ENCODE data around the gene SLC29A1. TPM values are rescaled to one million over a fixed set of nuclear protein-coding genes. Genes with fewer than 3 reads are reported as not detected.
"Not testable (repeated sequence)": the region's sequence is repeated elsewhere in the genome, so short reads cannot be mapped to it uniquely, and the experiment has no call there.

Gene SLC29A1
- polyA plus RNA-seq, 6 donors from 2014 or later: 0.15 to 3.1 (median 0.99) TPM

GRCh38 chr6:44185356-44185755 lies 38.0 kb upstream of the SLC29A1 start:
- not testable (repeated sequence) for DNase-seq; H3K36me3 Mint-ChIP-seq; H3K4me3 Mint-ChIP-seq; H3K4me1 Mint-ChIP-seq; ATAC-seq (ENCODE audit: low read depth in 2 of 2); H3K9me3 Mint-ChIP-seq
- H3K27ac Mint-ChIP-seq: peak overlapping the region in 1 of 6 donors; percentile 8
- H3K27me3 Mint-ChIP-seq: peaks cover 7 to 22% (median 17%) of the 10 kb centered on the region in 3 donors

- no peaks in the 10 kb centered on the region for H3K9me3 Mint-ChIP-seq
- peaks cover 7 to 22% (median 17%) of the 10 kb centered on the region in 3 donors for H3K27me3 Mint-ChIP-seq
- H3K27ac Mint-ChIP-seq: no peak overlapping the region
- peak overlapping the region in 1 of 8 donors; percentile 31 for H3K4me3 Mint-ChIP-seq
- H3K36me3 Mint-ChIP-seq: no peaks in the 10 kb centered on the region
- DNase-seq (no peak), ATAC-seq (ENCODE audit: low read depth in 2 of 2) (no peak)
- H3K4me1 Mint-ChIP-seq: peaks cover 0 to 7% (median 6%) of the 10 kb centered on the region in 3 donors
Measured at GRCh38 chr6:44185953-44186634, 37.3 kb upstream of the SLC29A1 start.

GRCh38 chr6:44186635-44187025 lies 36.8 kb upstream of the SLC29A1 start:
- DNase-seq: no peak
- no peaks in the 10 kb centered on the region for H3K9me3 Mint-ChIP-seq
- no peak for ATAC-seq (ENCODE audit: low read depth in 2 of 2)
- peak overlapping the region in 1 of 6 donors; percentile 39 for H3K27ac Mint-ChIP-seq
- H3K27me3 Mint-ChIP-seq: peaks cover 7 to 22% (median 17%) of the 10 kb centered on the region in 3 donors
- H3K4me3 Mint-ChIP-seq: no peak overlapping the region
- H3K36me3 Mint-ChIP-seq: no peaks in the 10 kb centered on the region
- peaks cover 0 to 7% (median 6%) of the 10 kb centered on the region in 3 donors for H3K4me1 Mint-ChIP-seq

GRCh38 chr6:44188819-44189218 lies 34.6 kb upstream of the SLC29A1 start:
- no peak overlapping the region for H3K27ac Mint-ChIP-seq
- H3K4me3 Mint-ChIP-seq: no peak overlapping the region
- ATAC-seq (ENCODE audit: low read depth in 2 of 2) (no peak), DNase-seq (no peak)
- peaks cover 0 to 8% (median 7%) of the 10 kb centered on the region in 3 donors for H3K4me1 Mint-ChIP-seq
- no peaks in the 10 kb centered on the region for H3K36me3 Mint-ChIP-seq
- peaks cover 12 to 39% (median 34%) of the 10 kb centered on the region in 3 donors for H3K27me3 Mint-ChIP-seq
- no peaks in the 10 kb centered on the region for H3K9me3 Mint-ChIP-seq

- DNase-seq (no peak), ATAC-seq (ENCODE audit: low read depth in 2 of 2) (no peak)
- no peaks in the 10 kb centered on the region for H3K9me3 Mint-ChIP-seq
- H3K27me3 Mint-ChIP-seq: peaks cover 12 to 37% (median 35%) of the 10 kb centered on the region in 3 donors
- H3K36me3 Mint-ChIP-seq: no peaks in the 10 kb centered on the region
- no peak overlapping the region for H3K27ac Mint-ChIP-seq
- no peak overlapping the region for H3K4me3 Mint-ChIP-seq
- peaks cover 0 to 8% (median 7%) of the 10 kb centered on the region in 3 donors for H3K4me1 Mint-ChIP-seq
Measured at GRCh38 chr6:44189257-44189656, 34.1 kb upstream of the SLC29A1 start.

GRCh38 chr6:44190715-44191114 lies 32.7 kb upstream of the SLC29A1 start:
- H3K27ac Mint-ChIP-seq: no peak overlapping the region
- no peaks in the 10 kb centered on the region for H3K36me3 Mint-ChIP-seq
- no peaks in the 10 kb centered on the region for H3K9me3 Mint-ChIP-seq
- no peak for ATAC-seq (ENCODE audit: low read depth in 2 of 2)
- peaks cover 0 to 8% (median 7%) of the 10 kb centered on the region in 3 donors for H3K4me1 Mint-ChIP-seq
- no peak overlapping the region for H3K4me3 Mint-ChIP-seq
- DNase-seq: no peak
- peaks cover 12 to 34% (median 30%) of the 10 kb centered on the region in 3 donors for H3K27me3 Mint-ChIP-seq

GRCh38 chr6:44192428-44193041 lies 30.9 kb upstream of the SLC29A1 start:
- Mint-ChIP-seq H3K4me1 (peaks cover 0 to 2% (median 0%) of the 10 kb centered on the region in 3 donors), H3K27me3 (peaks cover 5 to 25% (median 22%) of the 10 kb centered on the region in 3 donors), H3K4me3 (peak overlapping the region in 1 of 8 donors; percentile 32), H3K9me3 (no peaks in the 10 kb centered on the region), H3K36me3 (no peaks in the 10 kb centered on the region), H3K27ac (peak overlapping the region in 1 of 6 donors; percentile 2)
- no peak for ATAC-seq (ENCODE audit: low read depth in 2 of 2)
- DNase-seq: no peak

- Mint-ChIP-seq H3K27ac (no peak overlapping the region), H3K9me3 (no peaks in the 10 kb centered on the region), H3K36me3 (no peaks in the 10 kb centered on the region), H3K27me3 (peaks cover 5 to 25% (median 22%) of the 10 kb centered on the region in 3 donors), H3K4me3 (no peak overlapping the region), H3K4me1 (peaks cover 0 to 2% (median 0%) of the 10 kb centered on the region in 3 donors)
- no peak for DNase-seq
- ATAC-seq (ENCODE audit: low read depth in 2 of 2): no peak
Measured at GRCh38 chr6:44193307-44193910, 30.0 kb upstream of the SLC29A1 start.

GRCh38 chr6:44194326-44194725 lies 29.1 kb upstream of the SLC29A1 start:
- Mint-ChIP-seq H3K36me3 (no peaks in the 10 kb centered on the region), H3K27ac (no peak overlapping the region), H3K4me3 (no peak overlapping the region), H3K9me3 (no peaks in the 10 kb centered on the region), H3K27me3 (peaks cover 5 to 25% (median 22%) of the 10 kb centered on the region in 3 donors), H3K4me1 (peaks cover 0 to 2% (median 0%) of the 10 kb centered on the region in 3 donors)
- DNase-seq: no peak
- no peak for ATAC-seq (ENCODE audit: low read depth in 2 of 2)

GRCh38 chr6:44196351-44196750 lies 27.0 kb upstream of the SLC29A1 start:
- DNase-seq; H3K4me3 Mint-ChIP-seq; H3K4me1 Mint-ChIP-seq; H3K27ac Mint-ChIP-seq; H3K36me3 Mint-ChIP-seq; H3K9me3 Mint-ChIP-seq; ATAC-seq (ENCODE audit: low read depth in 2 of 2): not testable (repeated sequence)
- H3K27me3 Mint-ChIP-seq: peaks cover 5 to 30% (median 26%) of the 10 kb centered on the region in 3 donors

- no peak overlapping the region for H3K27ac Mint-ChIP-seq
- DNase-seq (no peak), ATAC-seq (ENCODE audit: low read depth in 2 of 2) (no peak)
- H3K4me1 Mint-ChIP-seq: no peaks in the 10 kb centered on the region
- H3K9me3 Mint-ChIP-seq: no peaks in the 10 kb centered on the region
- peaks cover 0 to 15% (median 13%) of the 10 kb centered on the region in 3 donors for H3K27me3 Mint-ChIP-seq
- H3K4me3 Mint-ChIP-seq: no peak overlapping the region
- no peaks in the 10 kb centered on the region for H3K36me3 Mint-ChIP-seq
Measured at GRCh38 chr6:44198684-44199083, 24.7 kb upstream of the SLC29A1 start.

- no peaks in the 10 kb centered on the region for H3K9me3 Mint-ChIP-seq
- ATAC-seq (ENCODE audit: low read depth in 2 of 2): no peak
- H3K27ac Mint-ChIP-seq: no peak overlapping the region
- H3K4me3 Mint-ChIP-seq: no peak overlapping the region
- peaks cover 0 to 9% (median 5%) of the 10 kb centered on the region in 3 donors for H3K27me3 Mint-ChIP-seq
- DNase-seq: no peak
- H3K4me1 Mint-ChIP-seq: no peaks in the 10 kb centered on the region
- no peaks in the 10 kb centered on the region for H3K36me3 Mint-ChIP-seq
Measured at GRCh38 chr6:44199883-44200282, 23.5 kb upstream of the SLC29A1 start.

- Mint-ChIP-seq H3K4me1 (no peaks in the 10 kb centered on the region), H3K27ac (no peak overlapping the region), H3K27me3 (peaks cover 0 to 9% (median 5%) of the 10 kb centered on the region in 3 donors), H3K36me3 (no peaks in the 10 kb centered on the region), H3K4me3 (no peak overlapping the region), H3K9me3 (no peaks in the 10 kb centered on the region)
- DNase-seq: no peak
- no peak for ATAC-seq (ENCODE audit: low read depth in 2 of 2)
Measured at GRCh38 chr6:44201200-44201599, 22.2 kb upstream of the SLC29A1 start.

All from naive B cell (primary cell).